Measurements from ENCODE around the gene MROH2A.
"Not testable (repeated sequence)": the region's sequence is repeated elsewhere in the genome, so short reads cannot be mapped to it uniquely, and the experiment has no call there.

Gene MROH2A, protein sequence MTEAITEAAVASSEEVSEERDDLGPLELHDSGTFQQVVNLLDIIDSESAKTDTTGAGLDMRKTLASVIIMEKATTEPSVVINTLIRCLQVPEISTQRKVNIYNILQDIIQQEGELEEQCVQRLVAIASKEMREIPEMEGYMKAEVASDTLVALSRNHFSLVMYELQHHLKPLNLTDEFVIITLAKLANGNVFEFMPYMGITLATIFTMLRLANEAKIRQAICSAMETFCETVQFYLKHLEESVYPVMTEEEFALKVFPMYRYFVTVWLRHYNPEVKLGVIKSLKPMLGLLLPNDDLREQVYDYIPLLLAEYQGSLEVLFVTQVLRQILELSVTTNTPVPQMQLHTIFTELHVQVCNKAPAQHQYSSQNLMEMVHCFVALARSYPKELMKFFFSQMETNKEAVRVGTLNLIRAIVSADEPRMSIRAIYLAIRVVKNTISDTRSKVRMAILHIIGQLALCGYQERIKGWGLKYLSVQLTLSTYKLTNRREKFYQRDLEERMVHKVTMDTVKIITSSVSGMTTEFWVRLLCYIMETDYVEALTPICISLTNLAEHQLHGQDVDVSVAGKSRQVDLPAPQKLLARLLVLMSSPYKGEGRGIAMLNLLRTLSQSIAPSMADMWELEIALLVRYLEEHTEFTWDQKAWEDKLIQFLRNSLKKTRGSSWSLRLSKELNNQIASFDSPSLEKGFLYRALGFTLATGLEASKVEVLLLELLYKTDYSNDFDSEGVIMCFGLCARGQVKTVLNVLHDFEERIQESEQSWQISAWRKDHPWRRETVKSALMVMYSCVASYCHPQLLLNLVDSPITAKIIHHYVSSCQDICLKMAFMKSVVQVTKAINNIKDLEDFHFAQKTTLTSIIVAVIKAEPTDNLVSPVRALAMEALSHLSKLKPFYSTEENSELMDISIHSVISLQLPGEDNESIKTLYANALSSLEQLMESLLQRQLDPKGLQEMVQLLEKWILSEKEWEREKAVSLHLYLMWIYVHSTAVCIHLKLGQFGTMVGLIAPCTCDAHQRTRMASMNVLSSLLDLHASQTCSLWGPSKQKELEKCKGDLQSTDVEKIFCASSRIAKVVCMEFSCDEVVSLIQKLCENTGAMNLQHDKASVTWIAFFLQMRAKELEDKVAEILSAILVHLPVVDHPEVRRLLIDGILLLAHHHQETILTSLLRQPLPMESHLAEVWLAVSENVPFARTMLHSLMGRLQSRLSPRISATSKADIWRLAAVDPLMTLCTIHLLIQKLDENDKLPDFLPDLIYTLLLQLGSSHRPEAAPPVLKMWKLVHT (N-terminal part only)

DNA sequence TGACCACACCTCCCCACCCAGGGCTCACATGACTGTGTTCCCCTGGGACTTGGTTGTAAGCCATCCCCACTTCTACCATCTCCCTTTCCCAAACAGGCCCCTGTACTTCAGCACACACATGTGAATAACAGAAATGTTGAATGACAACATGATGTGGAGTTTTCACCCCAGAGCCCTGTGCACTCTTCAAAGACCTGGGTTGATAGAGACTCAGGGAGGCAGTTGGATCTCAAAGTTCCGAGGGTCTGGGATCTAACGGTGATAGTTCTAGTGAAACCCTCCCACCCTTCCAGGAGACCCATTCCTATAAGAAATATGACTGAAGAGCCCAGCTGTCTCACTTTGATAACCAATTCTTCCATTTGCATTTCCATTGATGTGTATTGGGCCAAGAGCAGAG, at the start of gene MROH2A:
TSS of gene MROH2A (plus strand) at position 301 of the 400 bp plus-strand sequence. CDS start 1,029 bp downstream, outside the sequence.
- DNase-seq (ENCODE audit: low read depth) = no peak
- TF ChIP-seq, protein P1, sequence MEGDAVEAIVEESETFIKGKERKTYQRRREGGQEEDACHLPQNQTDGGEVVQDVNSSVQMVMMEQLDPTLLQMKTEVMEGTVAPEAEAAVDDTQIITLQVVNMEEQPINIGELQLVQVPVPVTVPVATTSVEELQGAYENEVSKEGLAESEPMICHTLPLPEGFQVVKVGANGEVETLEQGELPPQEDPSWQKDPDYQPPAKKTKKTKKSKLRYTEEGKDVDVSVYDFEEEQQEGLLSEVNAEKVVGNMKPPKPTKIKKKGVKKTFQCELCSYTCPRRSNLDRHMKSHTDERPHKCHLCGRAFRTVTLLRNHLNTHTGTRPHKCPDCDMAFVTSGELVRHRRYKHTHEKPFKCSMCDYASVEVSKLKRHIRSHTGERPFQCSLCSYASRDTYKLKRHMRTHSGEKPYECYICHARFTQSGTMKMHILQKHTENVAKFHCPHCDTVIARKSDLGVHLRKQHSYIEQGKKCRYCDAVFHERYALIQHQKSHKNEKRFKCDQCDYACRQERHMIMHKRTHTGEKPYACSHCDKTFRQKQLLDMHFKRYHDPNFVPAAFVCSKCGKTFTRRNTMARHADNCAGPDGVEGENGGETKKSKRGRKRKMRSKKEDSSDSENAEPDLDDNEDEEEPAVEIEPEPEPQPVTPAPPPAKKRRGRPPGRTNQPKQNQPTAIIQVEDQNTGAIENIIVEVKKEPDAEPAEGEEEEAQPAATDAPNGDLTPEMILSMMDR (IDR thresholded peaks at IDR 0.05; ENCODE audit: insufficient read depth, low read depth, low read length, missing control alignments) = no peak
- no peak within 1 kb of the TSS for H3K4me3 ChIP-seq (ENCODE audit: low read depth, low read length)

DNA sequence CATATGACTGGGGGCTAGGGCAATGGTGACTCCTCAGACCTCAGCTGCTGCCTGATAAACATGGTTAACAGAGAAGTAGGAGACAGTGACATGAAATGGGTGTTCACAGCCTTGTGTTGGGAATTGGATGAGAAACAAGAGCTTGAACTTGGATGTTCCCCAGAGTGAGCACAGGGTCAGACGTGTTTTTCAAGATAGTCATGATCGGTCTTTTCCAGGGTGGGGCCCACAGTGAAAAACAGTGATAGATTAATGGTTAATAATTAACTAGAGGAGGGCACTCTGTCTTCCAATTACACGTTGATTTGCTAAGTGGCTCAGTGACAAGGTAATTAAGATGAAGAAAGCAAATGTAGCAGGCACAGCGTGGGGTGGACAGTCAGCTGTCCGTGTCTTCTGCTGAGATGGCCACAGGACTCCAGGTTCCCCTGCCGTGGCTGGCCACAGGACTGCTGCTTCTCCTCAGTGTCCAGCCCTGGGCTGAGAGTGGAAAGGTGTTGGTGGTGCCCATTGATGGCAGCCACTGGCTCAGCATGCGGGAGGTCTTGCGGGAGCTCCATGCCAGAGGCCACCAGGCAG, 49.3 kb upstream of the MROH2A start, which contains the start of gene UGT1A3:
TSS of gene UGT1A3 (plus strand) at position 320 of the 579 bp plus-strand sequence. CDS start at position 405, 85 bp downstream.
- TF ChIP-seq, protein P1 (IDR thresholded peaks at IDR 0.05; ENCODE audit: insufficient read depth, low read depth, low read length, missing control alignments) = no peak
- no peak for DNase-seq (ENCODE audit: low read depth)
- H3K4me3 ChIP-seq (ENCODE audit: low read depth, low read length) = no peak within 1 kb of the TSS

DNA sequence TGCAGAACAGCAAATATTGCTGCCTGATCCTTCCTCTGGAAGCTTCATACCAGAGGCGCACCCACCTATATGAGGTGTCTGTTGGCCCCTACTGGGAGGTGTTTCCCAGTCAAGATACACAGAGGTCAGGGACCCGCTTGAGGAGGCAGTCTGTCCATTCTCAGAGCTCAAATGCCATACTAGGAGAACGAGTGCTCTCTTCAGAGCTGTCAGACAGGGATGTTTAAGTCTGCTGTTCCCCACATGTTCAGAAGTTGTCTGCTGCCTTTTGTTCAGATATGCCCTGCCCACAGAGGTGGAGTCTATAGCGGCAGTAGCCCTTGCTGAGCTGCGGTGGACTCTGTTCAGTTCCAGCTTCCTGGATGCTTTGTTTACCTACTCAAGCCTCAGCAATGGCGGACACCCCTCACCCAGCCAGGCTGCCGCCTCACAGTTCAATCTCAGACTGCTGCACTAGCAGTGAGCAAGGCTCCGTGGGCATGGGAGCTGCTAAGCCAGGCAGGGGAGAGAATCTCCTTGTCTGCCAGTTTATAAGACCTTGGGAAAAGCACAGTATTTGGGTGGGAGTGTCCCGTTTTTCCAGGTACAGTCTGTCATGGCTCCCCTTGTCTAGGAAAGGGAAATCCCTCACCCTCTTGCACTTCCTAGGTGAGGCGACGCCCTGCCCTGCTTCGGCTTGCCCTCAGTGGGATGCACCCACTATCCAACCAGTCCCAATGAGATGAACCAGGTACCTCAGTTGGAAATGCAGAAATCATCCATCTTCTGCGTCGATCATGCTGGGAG, 41.1 kb upstream of the MROH2A start:
- not testable (repeated sequence) for DNase-seq (ENCODE audit: low read depth); H3K4me3 ChIP-seq (ENCODE audit: low read depth, low read length)

DNA sequence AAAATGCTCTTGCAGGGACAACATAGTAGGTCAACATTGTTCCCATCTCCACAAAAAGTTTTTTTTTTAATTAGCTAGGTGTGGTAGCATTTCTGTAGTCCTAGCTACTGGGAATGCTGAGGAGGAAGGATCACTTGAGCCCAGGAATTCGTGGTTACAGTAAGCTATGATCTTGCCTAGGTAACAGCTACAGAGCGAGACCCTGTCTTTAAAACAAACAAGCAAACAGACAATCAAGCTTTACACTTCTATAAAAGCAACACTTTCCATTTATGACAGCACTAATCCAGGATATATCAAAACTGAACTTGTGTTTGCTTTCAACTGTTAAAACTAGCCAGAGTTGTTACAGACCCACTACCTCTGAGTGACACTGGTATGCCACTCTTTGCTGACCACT, 37.3 kb upstream of the MROH2A start:
- DNase-seq (ENCODE audit: low read depth) = no peak
- H3K4me3 ChIP-seq (ENCODE audit: low read depth, low read length) = no peak overlapping the region
- TF ChIP-seq, protein P1 (IDR thresholded peaks at IDR 0.05; ENCODE audit: insufficient read depth, low read depth, low read length, missing control alignments) = no peak

DNA sequence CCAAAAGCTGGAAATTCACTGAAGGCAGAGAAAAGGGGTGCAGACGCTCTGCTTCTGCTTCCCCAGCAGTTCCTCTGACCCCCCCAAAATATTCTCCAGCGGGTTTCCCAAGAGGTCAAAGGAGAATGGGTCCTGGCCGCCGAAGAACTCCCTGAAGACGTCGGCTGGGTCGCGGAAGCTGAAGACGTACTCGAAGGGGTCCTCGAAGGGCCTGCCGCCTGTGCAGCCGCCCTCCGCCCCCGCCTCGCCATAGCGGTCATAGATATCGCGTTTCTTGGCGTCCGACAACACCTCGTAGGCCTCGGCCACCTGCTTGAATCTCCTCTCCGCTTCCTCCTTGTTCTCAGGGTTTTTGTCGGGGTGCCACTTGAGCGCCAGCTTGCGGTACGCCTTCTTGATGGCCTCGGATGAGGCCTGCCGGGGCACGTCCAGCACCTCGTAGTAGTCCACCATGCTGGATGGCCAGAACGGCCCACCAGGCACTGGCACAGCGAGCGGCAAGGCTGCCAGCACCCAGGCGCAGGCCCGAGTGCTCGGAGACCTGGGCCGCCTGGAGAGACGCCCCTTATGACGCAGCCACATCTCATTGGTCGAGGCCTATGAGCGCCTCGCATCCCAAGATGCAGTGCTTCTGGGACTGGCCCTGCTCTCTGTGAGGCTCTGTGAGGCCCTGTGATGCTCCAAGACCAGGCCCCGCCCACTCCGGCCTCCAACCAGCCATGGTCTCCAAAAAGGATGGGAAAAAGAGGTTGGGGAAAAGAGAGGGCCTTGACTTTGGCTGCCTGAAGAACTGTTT, 34.5 kb upstream of the MROH2A start:
- H3K4me3 ChIP-seq (ENCODE audit: low read depth, low read length) = no peak overlapping the region
- TF ChIP-seq, protein P1 (IDR thresholded peaks at IDR 0.05; ENCODE audit: insufficient read depth, low read depth, low read length, missing control alignments) = no peak
- no peak for DNase-seq (ENCODE audit: low read depth)
